T-helper 9 cell (primary cell): ENCODE measurements around the gene SPOCK1.
"Not testable (repeated sequence)": the region's sequence is repeated elsewhere in the genome, so short reads cannot be mapped to it uniquely, and the experiment has no call there.

ENCODE experiments used
- DNase-seq: peaks from one replicate; pipeline ENCODE4 v3.0.0-alpha.2; 2020
- total RNA-seq, 2 donors: gene quantifications; one replicate each; lab custom pipeline; 2026; lab: John Stamatoyannopoulos, UW

The SPOCK1 gene
- total RNA-seq: 0 reads per million in 2 donors

GRCh38 chr5:137498736-137499505, at the start of gene SPOCK1:
TSS of gene SPOCK1 (minus strand) at chr5:137499326.
- peak; percentile 26 for DNase-seq

- no peak for DNase-seq
Observed at GRCh38 chr5:137545956-137546355, 46.8 kb upstream of the SPOCK1 start.

- DNase-seq: not testable (repeated sequence)
Observed at GRCh38 chr5:137535449-137535848, 36.3 kb upstream of the SPOCK1 start.

- DNase-seq: no peak
Observed at GRCh38 chr5:137533963-137534362, 34.8 kb upstream of the SPOCK1 start.

- no peak for DNase-seq
Observed at GRCh38 chr5:137531266-137531665, 32.1 kb upstream of the SPOCK1 start.

- no peak for DNase-seq
Observed at GRCh38 chr5:137521246-137521645, 22.1 kb upstream of the SPOCK1 start.

- no peak for DNase-seq
Observed at GRCh38 chr5:137516961-137517360, 17.8 kb upstream of the SPOCK1 start.

GRCh38 chr5:137516251-137516797, 17.2 kb upstream of the SPOCK1 start:
- DNase-seq: no peak

GRCh38 chr5:137515238-137515637, 16.1 kb upstream of the SPOCK1 start:
- no peak for DNase-seq

- no peak for DNase-seq
Observed at GRCh38 chr5:137510671-137511070, 11.5 kb upstream of the SPOCK1 start.

- DNase-seq: no peak
Observed at GRCh38 chr5:137507150-137507549, 8.0 kb upstream of the SPOCK1 start.

GRCh38 chr5:137506296-137506695, 7.2 kb upstream of the SPOCK1 start:
- DNase-seq: no peak

GRCh38 chr5:137504916-137505315, 5.8 kb upstream of the SPOCK1 start:
- DNase-seq: no peak

- DNase-seq: no peak
Observed at GRCh38 chr5:137503456-137503855, 4.3 kb upstream of the SPOCK1 start.

- no peak for DNase-seq
Observed at GRCh38 chr5:137502632-137503031, 3.5 kb upstream of the SPOCK1 start.

GRCh38 chr5:137501846-137502406, 2.8 kb upstream of the SPOCK1 start:
- DNase-seq: no peak

- DNase-seq: no peak
Observed at GRCh38 chr5:137501226-137501625, 2.1 kb upstream of the SPOCK1 start.

GRCh38 chr5:137500615-137501225, 1.6 kb upstream of the SPOCK1 start:
- DNase-seq: no peak

- not testable (repeated sequence) for DNase-seq
Observed at GRCh38 chr5:137499506-137499847, 351 bp upstream of the SPOCK1 start.

- no peak for DNase-seq
Observed at GRCh38 chr5:137498301-137498735, 808 bp downstream of the SPOCK1 start.

- DNase-seq: no peak
Observed at GRCh38 chr5:137497396-137498290, 1.5 kb downstream of the SPOCK1 start.

- no peak for DNase-seq
Observed at GRCh38 chr5:137496919-137497318, 2.2 kb downstream of the SPOCK1 start.

- no peak for DNase-seq
Observed at GRCh38 chr5:137492331-137492730, 6.8 kb downstream of the SPOCK1 start.
